GM12891 (cell line): Measurements from ENCODE around the gene HOXC13.

Experiments used
- POLR2A ChIP-seq: IDR thresholded peaks from 2 replicates; pipeline ENCODE4 v1.6.1; 2011; ENCODE audit warnings: low read depth, low read length, control low read depth
- POLR2AphosphoS5 ChIP-seq: IDR thresholded peaks from 2 replicates; pipeline ENCODE4 v1.6.1; 2011; ENCODE audit warnings: low read depth, low read length, control low read depth

- TF ChIP-seq POLR2A (no peak), POLR2AphosphoS5 (no peak)
Measured at GRCh38 chr12:53940443-53941014, 1.9 kb downstream of the HOXC13 start.
